Epithelial cell of esophagus (primary cell): ENCODE results near the gene MXI1.
"Not testable (repeated sequence)": the region's sequence is repeated elsewhere in the genome, so short reads cannot be mapped to it uniquely, and the experiment has no call there.

Experiments
- DNase-seq: peaks from one replicate; pipeline ENCODE4 v3.0.0; 2010; ENCODE audit warnings: low read depth
- H3K4me3 ChIP-seq: 2 replicates; pipeline ENCODE4 v1.5.1; 2011; ENCODE audit warnings: mild to moderate bottlenecking, low read length, control low read depth
- CTCF ChIP-seq: IDR thresholded peaks from 2 replicates; pipeline ENCODE4 v1.5.1; 2011; ENCODE audit warnings: low read depth, mild to moderate bottlenecking, low read length, control low read depth, inconsistent platforms; ENCODE audit not compliant: insufficient read depth; ENCODE audit errors: missing control alignments

MXI1 gene

GRCh38 chr10:110181451-110181850 lies 26.0 kb upstream of the MXI1 start:
- TF ChIP-seq CTCF = no peak
- H3K4me3 ChIP-seq = no peak overlapping the region
- DNase-seq = no peak

- no peak for DNase-seq
- H3K4me3 ChIP-seq = no peak overlapping the region
- TF ChIP-seq CTCF = no peak
These were observed 25.5 kb upstream of the MXI1 start for GRCh38 chr10:110181911-110182310.

GRCh38 chr10:110184398-110184797 lies 23.0 kb upstream of the MXI1 start:
- H3K4me3 ChIP-seq = no peak overlapping the region
- no peak for TF ChIP-seq CTCF
- no peak for DNase-seq

GRCh38 chr10:110185646-110186182 lies 21.7 kb upstream of the MXI1 start:
- DNase-seq = not testable (repeated sequence)

GRCh38 chr10:110190170-110190569 lies 17.2 kb upstream of the MXI1 start:
- no peak for TF ChIP-seq CTCF
- no peak overlapping the region for H3K4me3 ChIP-seq
- DNase-seq = peak; percentile 69

More at GRCh38 chr10:110185646-110186182, 21.7 kb upstream of the MXI1 start:
- not testable (repeated sequence) for H3K4me3 ChIP-seq

GRCh38 chr10:110192552-110192951 lies 14.9 kb upstream of the MXI1 start:
- TF ChIP-seq CTCF = no peak
- H3K4me3 ChIP-seq = no peak overlapping the region
- no peak for DNase-seq

GRCh38 chr10:110200503-110200902 lies 6.9 kb upstream of the MXI1 start:
- TF ChIP-seq CTCF = no peak
- H3K4me3 ChIP-seq = no peak overlapping the region
- peak; percentile 52 for DNase-seq

GRCh38 chr10:110201046-110201445 lies 6.4 kb upstream of the MXI1 start:
- H3K4me3 ChIP-seq, DNase-seq: not testable (repeated sequence)
